Stimulated activated CD4-positive, alpha-beta T cell treated with anti-CD3 and anti-CD28 coated beads, Interleukin-15, amount 100 ng/mL, for 1 hour (primary cell): Measurements from ENCODE around the gene PIWIL4.
"Not testable (repeated sequence)": the region's sequence is repeated elsewhere in the genome, so short reads cannot be mapped to it uniquely, and the experiment has no call there.

Source experiments
- DNase-seq, 2 donors: peaks; one replicate each; pipeline ENCODE4 v3.0.0-alpha.2; 2020; ENCODE audit warnings: low read depth in 1 of 2, low spot score in 1 of 2

Gene PIWIL4

DNA sequence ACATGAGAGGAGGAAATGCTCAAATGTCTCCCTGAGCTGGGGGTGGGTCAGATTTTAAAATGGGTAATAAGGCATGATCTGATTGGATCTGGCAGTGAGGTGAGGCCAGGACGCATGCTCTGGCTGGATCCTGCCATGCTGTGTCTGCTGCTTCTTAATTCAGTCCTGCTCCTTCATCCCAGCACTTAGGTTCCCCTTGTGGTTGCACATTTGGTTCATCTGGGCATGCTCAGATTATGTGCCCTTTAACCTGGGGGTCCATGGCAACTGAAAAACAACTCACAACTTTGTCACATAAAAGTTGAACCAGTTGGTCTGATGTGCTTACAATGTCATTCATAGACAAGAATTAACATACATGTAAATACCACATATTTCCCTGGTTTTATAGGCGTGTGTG lies 67.9 kb downstream of the PIWIL4 start:
- DNase-seq: no peak

DNA sequence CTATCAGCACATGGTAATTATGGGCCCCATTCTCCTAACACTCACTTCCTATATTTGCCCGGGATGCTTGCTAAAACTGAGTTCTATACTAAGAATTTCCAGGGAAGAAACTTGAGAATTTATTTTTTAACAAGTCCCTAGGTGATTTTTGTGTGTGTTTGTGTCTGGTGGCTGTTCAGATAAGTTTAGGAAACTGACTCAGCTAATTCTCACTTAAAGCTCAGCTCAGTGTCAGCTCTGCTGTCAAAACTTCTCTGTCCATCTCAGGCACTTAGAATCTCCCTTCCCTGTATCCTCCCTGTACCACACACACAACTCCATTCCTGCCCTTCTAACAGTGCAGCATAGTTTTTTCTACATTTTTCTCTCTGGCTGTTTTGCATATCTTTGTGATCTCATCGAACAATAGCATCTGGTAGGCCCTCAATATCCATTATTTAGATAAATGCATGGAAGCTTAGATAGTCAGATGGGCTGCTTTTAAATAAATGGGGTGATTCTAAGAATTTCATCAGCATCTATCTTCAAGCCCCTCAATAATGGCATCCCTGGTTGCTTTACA lies 69.3 kb downstream of the PIWIL4 start:
- no peak for DNase-seq

DNA sequence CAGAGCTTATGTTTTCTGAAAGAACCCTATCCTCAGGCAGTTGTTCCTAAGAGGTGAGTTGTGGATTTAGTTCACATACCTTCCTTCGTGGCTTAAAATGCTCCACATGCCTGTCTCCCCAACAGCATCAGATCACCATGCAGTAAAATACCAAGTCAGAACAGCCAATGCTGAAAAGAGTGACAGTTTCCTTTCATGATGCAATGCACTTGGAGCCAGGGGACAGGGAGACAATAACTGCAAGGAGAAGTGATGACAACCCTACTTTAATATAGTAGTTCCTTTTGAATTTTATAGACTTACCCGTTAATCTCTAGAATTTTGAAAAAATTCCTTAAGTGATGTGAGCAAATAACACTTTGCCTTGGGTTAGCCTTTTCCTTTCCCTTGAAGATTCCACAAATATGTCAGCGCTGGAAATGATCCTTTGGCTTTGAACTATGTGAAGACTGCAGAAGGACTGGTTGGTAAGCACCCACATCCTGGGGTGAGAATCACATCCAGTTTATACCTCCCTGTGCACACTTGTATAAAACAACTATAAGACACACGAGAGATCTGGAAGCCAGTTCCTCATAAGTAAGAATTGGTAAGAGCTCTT lies 71.2 kb downstream of the PIWIL4 start:
- no peak for DNase-seq

- no peak for DNase-seq
Measured at GRCh38 chr11:94638902-94639373, 71.8 kb downstream of the PIWIL4 start.

DNA sequence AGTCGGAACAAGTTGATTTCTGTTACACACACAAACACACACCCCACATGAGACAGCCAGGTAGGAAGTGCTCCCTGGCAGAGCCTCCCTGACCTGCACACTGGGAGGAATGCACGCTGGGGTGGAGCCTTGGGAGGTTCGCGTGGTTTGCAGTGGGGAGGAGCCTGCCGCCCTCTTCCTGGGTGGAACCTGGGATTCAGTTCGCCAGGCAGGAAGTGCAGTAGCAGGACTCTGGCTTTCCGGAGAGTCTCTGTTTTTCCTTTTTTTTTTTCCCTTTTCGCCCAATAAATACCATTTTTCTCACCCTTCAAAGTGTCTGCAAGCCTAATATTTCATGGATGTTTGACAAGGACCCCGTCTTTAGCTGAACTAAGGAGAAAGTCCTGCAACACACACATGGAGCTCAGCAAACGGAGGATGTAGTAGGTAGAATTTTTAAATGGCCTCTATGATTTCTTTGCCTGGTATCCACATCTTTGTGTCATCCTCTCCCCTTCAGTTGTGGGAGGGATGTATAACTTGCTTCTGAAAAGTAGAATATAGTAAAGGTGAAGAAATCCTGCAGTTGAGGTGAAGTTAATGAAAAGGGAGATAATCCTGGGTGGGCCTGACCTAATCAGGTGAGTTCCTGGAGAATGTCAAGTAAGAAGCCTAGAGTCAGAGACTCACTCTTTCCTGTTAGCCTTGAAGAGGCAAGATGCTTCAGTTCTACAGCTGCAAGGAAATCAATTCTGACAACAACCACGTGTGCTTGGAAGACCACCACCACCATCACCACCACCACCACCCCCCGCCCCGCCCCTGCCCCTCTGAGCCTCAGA lies 72.9 kb downstream of the PIWIL4 start:
- DNase-seq: no peak

- DNase-seq: no peak
Measured at GRCh38 chr11:94641167-94641761, 74.1 kb downstream of the PIWIL4 start.

- DNase-seq: not testable (repeated sequence)
Measured at GRCh38 chr11:94643186-94643585, 76.0 kb downstream of the PIWIL4 start.

DNA sequence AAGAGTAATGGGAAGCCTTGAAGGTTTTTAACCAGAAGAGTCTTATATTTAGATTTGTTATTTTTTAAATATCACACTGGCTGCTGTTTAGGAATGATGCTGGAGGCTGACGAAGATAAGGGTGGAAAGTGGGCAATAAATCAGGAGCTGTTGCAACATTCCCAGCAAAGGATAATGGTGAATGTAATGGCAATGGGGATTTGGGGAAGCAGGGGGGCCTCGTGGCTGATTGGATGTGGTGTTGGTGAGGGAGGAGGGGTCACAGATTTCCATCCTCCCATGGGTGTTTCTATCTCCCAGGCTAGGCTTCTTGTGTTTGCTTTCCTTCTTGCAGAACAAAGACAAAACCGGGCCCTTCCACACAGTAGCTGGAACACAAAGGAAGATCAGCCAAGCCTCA lies 80.8 kb downstream of the PIWIL4 start:
- DNase-seq: no peak

DNA sequence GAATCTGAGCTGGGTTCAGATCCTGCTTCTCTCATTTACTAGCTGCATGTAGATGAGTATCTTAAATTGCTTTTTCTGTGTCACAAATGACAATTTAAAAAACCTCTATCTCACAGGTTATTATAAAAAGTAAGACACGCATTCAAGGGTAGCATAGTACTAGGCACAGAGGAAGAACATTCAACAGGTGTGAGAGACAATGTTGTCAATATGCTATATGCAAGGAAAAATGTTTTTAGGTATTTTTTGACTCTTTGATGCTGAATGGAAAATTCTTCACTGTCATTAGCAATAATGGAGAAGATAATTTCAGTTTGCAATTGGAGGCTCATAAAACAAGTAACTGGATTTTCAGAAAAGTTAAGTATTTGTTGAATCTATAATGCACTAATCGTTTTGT lies 81.6 kb downstream of the PIWIL4 start:
- DNase-seq: no peak

GRCh38 chr11:94649254-94649653 lies 82.1 kb downstream of the PIWIL4 start:
- no peak for DNase-seq

DNA sequence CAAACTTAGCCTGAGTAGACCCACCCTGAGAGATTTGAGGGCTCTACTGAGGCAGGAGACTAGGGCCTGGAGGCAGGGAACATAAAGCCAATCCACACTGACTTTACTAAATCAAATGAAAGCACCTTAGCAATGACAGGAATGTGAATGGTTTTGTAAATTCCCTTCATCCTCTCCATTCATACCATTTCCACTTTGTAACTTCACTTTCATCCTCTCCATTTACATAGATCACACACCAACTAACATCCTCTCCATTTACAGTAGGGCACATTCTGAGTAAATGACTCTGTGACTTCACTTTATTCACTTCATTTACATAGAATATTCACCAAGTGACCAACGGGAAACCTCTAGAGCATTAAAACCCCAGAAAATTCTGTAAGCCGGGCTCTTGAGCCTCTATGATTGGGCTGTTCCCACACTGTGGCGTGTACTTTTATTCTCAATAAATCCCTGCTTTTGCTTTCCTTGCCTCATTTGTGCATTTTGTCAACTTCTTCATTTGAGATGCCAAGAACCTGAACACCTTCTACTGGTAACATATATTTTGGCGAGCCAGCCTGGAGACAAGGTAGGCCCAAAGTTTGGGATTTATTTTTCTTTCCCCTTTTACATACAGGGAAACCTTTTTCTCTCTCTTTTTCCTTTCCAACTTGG lies 82.9 kb downstream of the PIWIL4 start:
- DNase-seq: no peak

- DNase-seq: no peak
Measured at GRCh38 chr11:94650756-94651155, 83.6 kb downstream of the PIWIL4 start.

DNA sequence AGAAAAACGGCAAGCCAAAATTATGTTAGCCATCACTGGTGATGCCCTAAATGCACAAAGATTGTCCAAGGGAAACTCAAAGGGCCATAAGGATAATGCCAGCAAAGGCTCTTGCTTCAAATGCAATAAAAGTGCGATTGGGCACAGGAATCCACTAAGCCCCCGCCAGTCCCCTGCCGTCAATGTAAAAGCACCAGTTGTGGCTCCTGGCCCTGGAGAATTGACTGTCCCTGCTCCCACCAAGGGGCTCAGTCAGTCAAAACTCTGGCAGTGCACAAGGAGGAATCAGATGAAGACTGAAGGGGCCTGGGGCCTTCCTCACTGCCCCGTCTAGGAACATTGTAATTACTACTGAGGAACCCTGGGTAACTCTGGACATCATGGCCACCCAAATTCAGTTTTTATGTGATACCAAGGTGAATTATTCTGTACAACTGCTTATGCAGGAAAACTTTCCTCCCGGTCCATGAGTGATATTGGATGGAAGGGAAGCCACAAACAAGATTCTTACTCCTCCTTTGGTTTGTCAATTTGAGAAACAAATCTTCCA lies 85.6 kb downstream of the PIWIL4 start:
- DNase-seq: no peak

DNA sequence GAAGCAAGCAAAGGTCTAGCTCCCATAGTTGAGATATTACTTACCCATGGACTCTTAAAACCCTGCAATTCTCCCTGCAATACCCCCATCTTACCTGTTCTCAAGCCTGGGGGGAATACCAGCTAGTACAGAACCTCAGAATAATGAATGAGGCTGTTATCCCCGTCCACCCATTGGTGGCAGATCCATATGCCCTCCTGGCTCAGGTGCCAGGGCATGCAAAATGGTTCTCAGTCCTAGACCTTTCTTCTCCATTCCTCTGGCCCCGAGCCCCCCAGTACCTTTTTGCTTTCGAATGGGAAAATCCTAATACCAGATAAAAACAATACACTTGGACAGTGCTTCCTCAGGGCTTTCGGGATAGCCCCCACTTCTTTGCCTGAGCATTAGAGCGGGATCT lies 86.4 kb downstream of the PIWIL4 start:
- DNase-seq: no peak

DNA sequence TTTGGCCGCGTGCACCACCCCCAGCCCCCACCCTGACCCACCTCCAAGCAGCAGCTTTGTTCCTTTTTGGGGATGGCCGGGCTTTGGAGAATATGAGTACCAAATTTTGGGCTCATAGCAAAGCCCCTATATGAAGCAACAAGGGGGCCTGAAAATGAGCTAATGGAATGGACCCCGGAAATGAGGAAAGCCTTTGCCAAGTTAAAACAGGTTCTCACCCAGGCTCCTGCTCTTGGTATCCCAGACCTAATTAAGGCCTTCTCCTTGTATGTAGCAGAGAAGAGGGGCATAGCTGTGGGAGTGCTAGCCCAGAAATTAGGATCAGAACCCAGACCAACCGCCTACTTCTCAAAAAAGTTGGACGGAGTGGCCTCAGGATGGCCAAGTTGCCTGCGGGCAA lies 87.0 kb downstream of the PIWIL4 start:
- no peak for DNase-seq

GRCh38 chr11:94655291-94655690 lies 88.1 kb downstream of the PIWIL4 start:
- no peak for DNase-seq

DNA sequence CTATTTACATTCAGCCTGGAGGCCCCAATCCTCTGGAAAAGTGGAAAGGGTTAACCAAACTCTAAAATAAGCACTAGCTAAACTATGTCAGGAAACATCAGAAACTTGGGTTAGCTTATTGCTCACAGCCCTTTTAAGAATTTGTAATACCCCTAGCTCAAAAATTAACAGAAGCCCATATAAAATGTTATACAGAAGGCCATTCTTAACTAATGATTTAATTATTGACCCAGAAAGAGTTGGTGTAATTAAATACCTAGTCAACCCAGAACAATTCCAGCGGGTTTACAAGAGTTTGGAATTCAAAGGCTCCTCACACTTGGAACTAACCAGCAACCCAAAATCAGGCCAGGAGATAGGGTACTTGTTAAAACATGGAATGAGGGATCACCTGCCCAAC lies 88.8 kb downstream of the PIWIL4 start:
- DNase-seq: no peak

DNA sequence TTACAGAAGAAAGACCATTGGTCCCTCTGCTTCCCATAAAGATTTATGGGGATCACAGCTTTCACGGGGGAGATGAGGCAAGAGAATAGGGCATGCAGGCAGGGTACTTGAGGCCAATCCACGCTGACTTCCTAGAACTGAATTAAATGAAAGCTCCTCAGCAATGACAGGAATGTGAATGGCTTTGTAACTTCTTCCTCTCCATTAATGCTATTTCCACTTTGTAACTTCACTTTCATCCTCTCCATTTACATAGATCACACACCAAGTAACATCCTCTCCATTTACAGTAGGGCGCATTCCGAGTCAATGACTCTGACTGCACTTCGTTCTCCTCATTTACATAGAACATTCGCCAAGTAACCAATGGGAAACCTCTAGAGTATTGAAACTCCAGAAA lies 89.8 kb downstream of the PIWIL4 start:
- DNase-seq: no peak

- no peak for DNase-seq
Measured at GRCh38 chr11:94657629-94658028, 90.5 kb downstream of the PIWIL4 start.

GRCh38 chr11:94658386-94658785 lies 91.2 kb downstream of the PIWIL4 start:
- DNase-seq: no peak

GRCh38 chr11:94658888-94659287 lies 91.7 kb downstream of the PIWIL4 start:
- no peak for DNase-seq
